ENCODE measurements around the gene TLE5. TPM values are rescaled to one million over a fixed set of nuclear protein-coding genes. Genes with fewer than 3 reads are reported as not detected.
"Not testable (repeated sequence)": the region's sequence is repeated elsewhere in the genome, so short reads cannot be mapped to it uniquely, and the experiment has no call there.

Gene TLE5
- total RNA-seq, 1 donor from 2014 or later, result 413 TPM

DNA sequence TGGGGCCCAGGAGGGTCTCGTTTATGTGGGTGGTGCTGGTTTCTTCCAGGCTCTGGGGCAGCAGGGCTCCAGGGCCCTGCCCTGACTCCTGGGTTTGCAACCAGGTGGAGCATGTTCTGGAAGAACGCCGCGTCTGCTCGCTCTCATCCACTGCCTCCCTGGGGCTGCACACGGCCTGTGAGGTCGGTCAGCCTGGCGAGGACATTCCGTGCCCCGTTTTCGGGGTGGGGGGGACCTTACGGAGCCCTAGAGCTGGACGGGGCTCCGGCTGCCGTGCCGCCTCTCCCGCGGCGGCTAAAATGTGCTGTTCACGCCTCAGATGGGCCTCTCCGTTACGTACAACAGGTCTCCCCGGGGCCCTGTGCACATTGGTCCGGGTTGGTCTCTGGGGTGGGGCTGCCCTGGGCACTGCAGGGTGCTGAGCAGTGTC is 35.2 kb upstream of the TLE5 start:
- DNase-seq (no peak), ATAC-seq (no peak)
- H3K27me3 ChIP-seq (ENCODE audit: low read depth), result no peaks in the 10 kb centered on the region
- peaks cover 77% of the 10 kb centered on the region for H3K4me1 ChIP-seq
- peak overlapping the region; percentile 87 for H3K27ac ChIP-seq
- intact Hi-C loops (cut with DNase I), result no loop called here
- no peaks in the 10 kb centered on the region for H3K9me3 ChIP-seq
- H3K4me3 ChIP-seq, result peak overlapping the region; percentile 94
- TF ChIP-seq, protein P1, sequence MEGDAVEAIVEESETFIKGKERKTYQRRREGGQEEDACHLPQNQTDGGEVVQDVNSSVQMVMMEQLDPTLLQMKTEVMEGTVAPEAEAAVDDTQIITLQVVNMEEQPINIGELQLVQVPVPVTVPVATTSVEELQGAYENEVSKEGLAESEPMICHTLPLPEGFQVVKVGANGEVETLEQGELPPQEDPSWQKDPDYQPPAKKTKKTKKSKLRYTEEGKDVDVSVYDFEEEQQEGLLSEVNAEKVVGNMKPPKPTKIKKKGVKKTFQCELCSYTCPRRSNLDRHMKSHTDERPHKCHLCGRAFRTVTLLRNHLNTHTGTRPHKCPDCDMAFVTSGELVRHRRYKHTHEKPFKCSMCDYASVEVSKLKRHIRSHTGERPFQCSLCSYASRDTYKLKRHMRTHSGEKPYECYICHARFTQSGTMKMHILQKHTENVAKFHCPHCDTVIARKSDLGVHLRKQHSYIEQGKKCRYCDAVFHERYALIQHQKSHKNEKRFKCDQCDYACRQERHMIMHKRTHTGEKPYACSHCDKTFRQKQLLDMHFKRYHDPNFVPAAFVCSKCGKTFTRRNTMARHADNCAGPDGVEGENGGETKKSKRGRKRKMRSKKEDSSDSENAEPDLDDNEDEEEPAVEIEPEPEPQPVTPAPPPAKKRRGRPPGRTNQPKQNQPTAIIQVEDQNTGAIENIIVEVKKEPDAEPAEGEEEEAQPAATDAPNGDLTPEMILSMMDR (IDR thresholded peaks at IDR 0.05), result no peak
- H3K36me3 ChIP-seq, result no peaks in the 10 kb centered on the region

DNA sequence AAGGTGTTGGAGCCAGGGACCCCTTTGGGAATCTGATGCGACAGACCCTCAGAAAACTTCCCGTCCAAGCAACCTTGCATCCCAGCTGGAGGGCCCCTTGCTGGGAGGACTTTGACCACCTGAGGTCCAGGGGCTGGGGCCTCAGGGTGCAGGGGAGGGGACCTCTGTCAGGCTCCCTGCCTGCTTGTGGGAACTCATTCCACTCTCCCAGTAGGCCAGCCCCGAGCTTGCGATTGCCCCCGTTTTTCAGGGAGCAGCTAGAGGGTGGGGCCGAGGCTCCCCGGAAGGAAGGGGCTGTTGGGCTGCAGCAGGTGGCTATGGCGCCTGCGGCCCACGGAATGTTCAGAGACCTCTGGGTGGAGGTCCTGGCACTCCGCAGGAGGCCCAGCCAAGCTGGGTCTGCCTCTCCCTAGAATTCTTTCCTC is 34.6 kb upstream of the TLE5 start:
- H3K9me3 ChIP-seq, result no peaks in the 10 kb centered on the region
- no peak for DNase-seq
- no peaks in the 10 kb centered on the region for H3K27me3 ChIP-seq (ENCODE audit: low read depth)
- intact Hi-C loops (cut with DNase I), result no loop called here
- H3K27ac ChIP-seq, result peak overlapping the region; percentile 87
- TF ChIP-seq, protein P1 (IDR thresholded peaks at IDR 0.05), result no peak
- peaks cover 71% of the 10 kb centered on the region for H3K4me1 ChIP-seq
- H3K36me3 ChIP-seq, result no peaks in the 10 kb centered on the region
- ATAC-seq, result no peak
- peak overlapping the region; percentile 94 for H3K4me3 ChIP-seq

DNA sequence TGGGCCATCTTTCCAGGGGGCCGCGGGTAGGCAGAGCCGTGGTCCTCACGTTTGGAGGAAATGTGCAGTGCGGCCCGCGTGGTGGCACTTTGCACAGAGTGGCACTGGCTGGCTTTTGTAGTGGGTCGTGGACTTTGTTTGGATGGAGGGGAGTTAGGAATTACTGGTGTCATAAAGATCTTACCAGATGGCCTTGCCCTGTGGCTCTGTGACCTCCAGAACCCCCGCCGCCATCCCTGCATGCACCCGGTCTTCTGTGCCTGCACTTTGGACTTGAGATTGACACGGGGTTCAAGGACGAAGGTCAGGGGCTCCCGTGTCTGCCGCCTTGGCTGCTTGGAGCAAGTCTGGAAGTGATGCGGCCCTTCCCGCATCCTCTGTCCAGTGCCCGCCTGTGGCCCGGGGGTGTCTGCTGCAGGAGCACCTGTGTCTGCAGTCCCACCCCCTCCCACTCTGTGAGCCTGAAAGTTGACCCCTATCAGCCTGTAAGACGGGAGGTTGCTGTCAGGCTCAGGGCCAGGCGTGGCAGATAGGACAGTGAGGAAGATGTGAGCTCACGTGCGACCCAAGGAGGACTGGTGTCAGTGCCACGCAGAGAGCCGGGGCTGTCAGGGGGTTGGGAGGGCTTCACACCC is 34.1 kb upstream of the TLE5 start:
- TF ChIP-seq, protein P1 (IDR thresholded peaks at IDR 0.05), result no peak
- H3K9me3 ChIP-seq, result no peaks in the 10 kb centered on the region
- H3K4me1 ChIP-seq, result peaks cover 66% of the 10 kb centered on the region
- intact Hi-C loops (cut with DNase I), result no loop called here
- peak overlapping the region; percentile 87 for H3K27ac ChIP-seq
- ATAC-seq (no peak), DNase-seq (no peak)
- H3K36me3 ChIP-seq, result no peaks in the 10 kb centered on the region
- H3K27me3 ChIP-seq (ENCODE audit: low read depth), result no peaks in the 10 kb centered on the region
- peak overlapping the region; percentile 94 for H3K4me3 ChIP-seq

DNA sequence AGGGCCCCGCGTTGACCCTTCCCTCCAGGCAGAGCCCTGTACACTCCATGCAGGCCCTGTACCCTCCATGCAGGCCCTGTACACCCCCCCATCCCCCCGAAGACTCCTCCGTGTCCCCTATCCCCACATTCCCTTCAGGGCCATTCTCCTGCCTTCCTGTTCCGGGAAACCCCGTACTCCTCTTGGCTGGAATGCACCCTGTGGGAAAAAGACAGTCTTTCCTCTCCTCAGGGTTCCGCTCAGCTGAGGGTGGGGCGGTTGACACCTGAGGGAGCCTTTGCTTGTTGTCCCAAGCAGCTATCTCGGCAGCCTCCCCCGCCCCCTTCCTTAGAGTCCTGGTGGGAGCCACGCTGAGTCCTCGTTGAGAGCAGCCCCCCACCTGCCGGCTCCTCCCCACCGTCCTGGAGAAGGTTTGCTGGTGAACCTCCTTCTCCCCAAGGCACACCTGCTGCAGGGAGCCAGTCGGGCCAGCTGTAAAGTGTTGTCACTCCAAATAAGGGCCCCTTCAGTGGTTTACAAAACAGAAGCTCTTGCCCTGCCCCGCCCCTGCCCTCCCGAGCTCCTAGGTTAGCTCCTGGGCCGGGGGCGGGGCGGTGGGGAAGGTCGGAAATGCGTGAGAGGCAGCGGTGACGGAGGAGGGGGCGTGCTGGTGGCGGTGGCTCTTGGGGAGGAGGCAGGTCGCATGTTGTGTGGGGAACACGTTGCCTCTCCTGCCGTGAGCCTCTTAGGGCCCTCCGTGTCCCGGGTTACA is 33.3 kb upstream of the TLE5 start:
- no peak for ATAC-seq
- Histone ChIP-seq H3K36me3 (no peaks in the 10 kb centered on the region), H3K27me3 (ENCODE audit: low read depth) (no peaks in the 10 kb centered on the region), H3K4me1 (peaks cover 58% of the 10 kb centered on the region), H3K4me3 (peak overlapping the region; percentile 94), H3K9me3 (no peaks in the 10 kb centered on the region), H3K27ac (peak overlapping the region; percentile 87)
- TF ChIP-seq, protein P1 (IDR thresholded peaks at IDR 0.05), result no peak
- DNase-seq, result no peak
- intact Hi-C loops (cut with DNase I), result no loop called here

DNA sequence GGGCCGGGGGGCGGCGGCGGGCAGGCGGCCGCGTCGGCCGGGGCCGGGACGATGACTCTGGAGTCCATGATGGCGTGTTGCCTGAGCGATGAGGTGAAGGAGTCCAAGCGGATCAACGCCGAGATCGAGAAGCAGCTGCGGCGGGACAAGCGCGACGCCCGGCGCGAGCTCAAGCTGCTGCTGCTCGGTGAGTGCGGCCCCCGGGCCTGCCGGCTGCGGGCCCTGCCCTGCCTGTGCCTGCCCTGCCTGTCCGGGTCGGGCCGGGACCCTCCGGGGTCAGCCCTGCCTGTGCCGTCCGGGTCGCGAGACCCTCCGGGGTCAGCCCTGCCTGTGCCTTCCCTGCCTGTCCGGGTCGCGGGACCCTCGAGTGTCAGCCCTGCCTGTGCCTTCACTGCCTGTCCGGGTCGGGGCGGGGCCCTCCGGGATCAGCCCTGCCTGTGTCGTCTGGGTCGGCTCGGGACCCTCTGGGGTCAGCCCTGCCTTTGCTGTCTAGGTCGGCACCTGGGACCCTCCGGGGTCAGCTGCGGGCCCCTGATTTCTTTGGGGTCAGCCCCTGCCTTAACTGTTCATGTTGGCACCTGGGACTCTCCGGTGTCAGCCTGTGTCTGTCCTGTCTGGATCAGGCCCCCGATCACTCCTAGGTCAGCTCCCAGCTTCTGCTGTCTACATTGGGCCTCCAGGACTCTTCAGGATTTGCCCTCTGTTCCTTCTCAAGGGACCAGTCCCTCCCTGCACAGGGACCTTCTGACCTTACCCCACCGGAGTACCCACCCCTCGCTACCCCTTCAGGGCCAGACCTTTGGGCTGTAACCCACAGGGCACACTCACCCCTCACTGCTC is 32.5 kb upstream of the TLE5 start:
- peaks cover 52% of the 10 kb centered on the region for H3K4me1 ChIP-seq
- DNase-seq (no peak), ATAC-seq (no peak)
- H3K27ac ChIP-seq, result peak overlapping the region; percentile 87
- no peaks in the 10 kb centered on the region for H3K36me3 ChIP-seq
- TF ChIP-seq, protein P1 (IDR thresholded peaks at IDR 0.05), result no peak
- H3K4me3 ChIP-seq, result peak overlapping the region; percentile 94
- H3K9me3 ChIP-seq, result no peaks in the 10 kb centered on the region
- no peaks in the 10 kb centered on the region for H3K27me3 ChIP-seq (ENCODE audit: low read depth)
- intact Hi-C loops (cut with DNase I), result no loop called here

DNA sequence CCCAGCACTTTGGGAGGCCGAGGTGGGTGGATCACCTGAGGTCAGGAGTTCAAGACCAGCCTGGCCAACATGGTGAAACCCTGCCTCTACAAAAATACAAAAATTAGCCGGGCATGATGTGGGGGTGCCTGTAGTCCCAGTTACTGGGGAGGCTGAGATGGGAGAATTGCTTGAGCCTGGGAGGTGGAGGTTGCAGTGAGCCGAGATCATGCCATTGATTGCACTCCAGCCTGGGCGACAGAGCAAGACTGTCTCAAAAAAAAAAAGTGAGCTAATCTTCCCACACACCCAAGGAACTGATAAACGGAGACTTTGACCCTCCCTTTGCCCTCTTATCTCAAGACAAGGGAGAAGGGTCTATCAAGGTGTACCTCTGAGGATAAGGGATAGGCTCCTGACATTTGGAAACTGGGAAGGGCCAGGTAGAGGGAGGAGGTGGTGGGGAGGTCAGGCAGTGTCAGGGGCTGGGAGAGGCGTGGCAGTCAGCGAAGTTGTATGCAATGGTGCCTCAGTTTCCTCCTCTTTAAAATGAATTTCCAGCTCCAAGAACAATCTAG is 27.1 kb upstream of the TLE5 start:
- H3K4me3 ChIP-seq; H3K27me3 ChIP-seq (ENCODE audit: low read depth); ATAC-seq; H3K9me3 ChIP-seq; DNase-seq; H3K27ac ChIP-seq; H3K4me1 ChIP-seq; H3K36me3 ChIP-seq; intact Hi-C loops (cut with DNase I): not testable (repeated sequence)
